Measurements from ENCODE around the gene SUPT3H.

GRCh38 chr6:45118754-45119153 lies 259.0 kb downstream of the SUPT3H start:
- TF ChIP-seq, protein P1, sequence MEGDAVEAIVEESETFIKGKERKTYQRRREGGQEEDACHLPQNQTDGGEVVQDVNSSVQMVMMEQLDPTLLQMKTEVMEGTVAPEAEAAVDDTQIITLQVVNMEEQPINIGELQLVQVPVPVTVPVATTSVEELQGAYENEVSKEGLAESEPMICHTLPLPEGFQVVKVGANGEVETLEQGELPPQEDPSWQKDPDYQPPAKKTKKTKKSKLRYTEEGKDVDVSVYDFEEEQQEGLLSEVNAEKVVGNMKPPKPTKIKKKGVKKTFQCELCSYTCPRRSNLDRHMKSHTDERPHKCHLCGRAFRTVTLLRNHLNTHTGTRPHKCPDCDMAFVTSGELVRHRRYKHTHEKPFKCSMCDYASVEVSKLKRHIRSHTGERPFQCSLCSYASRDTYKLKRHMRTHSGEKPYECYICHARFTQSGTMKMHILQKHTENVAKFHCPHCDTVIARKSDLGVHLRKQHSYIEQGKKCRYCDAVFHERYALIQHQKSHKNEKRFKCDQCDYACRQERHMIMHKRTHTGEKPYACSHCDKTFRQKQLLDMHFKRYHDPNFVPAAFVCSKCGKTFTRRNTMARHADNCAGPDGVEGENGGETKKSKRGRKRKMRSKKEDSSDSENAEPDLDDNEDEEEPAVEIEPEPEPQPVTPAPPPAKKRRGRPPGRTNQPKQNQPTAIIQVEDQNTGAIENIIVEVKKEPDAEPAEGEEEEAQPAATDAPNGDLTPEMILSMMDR (IDR thresholded peaks at IDR 0.05): no peak
- no peak for TF ChIP-seq EZH2 (IDR thresholded peaks at IDR 0.05; ENCODE audit: borderline replicate concordance, insufficient read depth, low read depth, low read length, poor library complexity, severe bottlenecking)

Data from B cell (primary cell).